ENCODE measurements around the gene CAMTA1. TPM values are rescaled to one million over a fixed set of nuclear protein-coding genes. Genes with fewer than 3 reads are reported as not detected.

Gene CAMTA1
- polyA plus RNA-seq, 1 donor from 2014 or later, result 162 TPM

DNA sequence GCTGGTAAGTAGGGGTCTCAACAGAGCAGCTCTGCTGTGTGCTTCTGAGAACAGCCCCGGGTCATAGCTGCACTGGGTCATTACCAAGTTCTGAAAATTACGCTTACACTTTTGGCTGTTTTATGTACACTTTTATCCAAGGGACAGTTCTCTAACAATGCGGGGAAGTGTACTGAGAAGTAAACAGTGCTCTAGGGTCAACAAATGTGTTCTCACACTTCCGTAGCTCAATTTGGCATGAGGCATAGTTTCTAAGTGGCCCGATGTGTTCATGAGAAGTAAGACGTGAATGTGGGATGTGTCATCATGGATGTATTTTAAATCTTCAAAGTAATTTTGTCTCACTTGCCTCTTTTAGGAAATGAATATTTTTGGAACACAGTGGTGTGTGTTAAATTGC lies 975.0 kb downstream of the CAMTA1 start:
- Histone ChIP-seq H3K27ac (ENCODE audit: low read length) (no peak overlapping the region), H3K4me3 (ENCODE audit: low read length) (no peak overlapping the region), H3K9me3 (ENCODE audit: low read length) (no peaks in the 10 kb centered on the region), H3F3A (ENCODE audit: insufficient read depth, low read length, poor library complexity, severe bottlenecking) (no peaks in the 10 kb centered on the region), H4K20me1 (ENCODE audit: insufficient read depth) (no peaks in the 10 kb centered on the region), H3K4me2 (ENCODE audit: low read length) (no peak overlapping the region), H3K9me2 (ENCODE audit: insufficient read depth, low read length) (no peaks in the 10 kb centered on the region), H3K27me3 (ENCODE audit: insufficient read depth, low read depth, low read length) (no peaks in the 10 kb centered on the region), H3K79me2 (replicated peaks; ENCODE audit: insufficient read depth, low read length) (no peaks in the 10 kb centered on the region), H3K36me3 (ENCODE audit: insufficient read depth, low read length) (peaks cover 15% of the 10 kb centered on the region), H2AFZ (ENCODE audit: low read depth, low read length) (no peak overlapping the region), H3K9ac (ENCODE audit: low read length) (no peak overlapping the region)
- TF ChIP-seq, protein P1, sequence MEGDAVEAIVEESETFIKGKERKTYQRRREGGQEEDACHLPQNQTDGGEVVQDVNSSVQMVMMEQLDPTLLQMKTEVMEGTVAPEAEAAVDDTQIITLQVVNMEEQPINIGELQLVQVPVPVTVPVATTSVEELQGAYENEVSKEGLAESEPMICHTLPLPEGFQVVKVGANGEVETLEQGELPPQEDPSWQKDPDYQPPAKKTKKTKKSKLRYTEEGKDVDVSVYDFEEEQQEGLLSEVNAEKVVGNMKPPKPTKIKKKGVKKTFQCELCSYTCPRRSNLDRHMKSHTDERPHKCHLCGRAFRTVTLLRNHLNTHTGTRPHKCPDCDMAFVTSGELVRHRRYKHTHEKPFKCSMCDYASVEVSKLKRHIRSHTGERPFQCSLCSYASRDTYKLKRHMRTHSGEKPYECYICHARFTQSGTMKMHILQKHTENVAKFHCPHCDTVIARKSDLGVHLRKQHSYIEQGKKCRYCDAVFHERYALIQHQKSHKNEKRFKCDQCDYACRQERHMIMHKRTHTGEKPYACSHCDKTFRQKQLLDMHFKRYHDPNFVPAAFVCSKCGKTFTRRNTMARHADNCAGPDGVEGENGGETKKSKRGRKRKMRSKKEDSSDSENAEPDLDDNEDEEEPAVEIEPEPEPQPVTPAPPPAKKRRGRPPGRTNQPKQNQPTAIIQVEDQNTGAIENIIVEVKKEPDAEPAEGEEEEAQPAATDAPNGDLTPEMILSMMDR (IDR thresholded peaks at IDR 0.05; ENCODE audit: poor library complexity, severe bottlenecking), result no peak
- no peak for TF ChIP-seq MXI1 (conservative IDR thresholded peaks at IDR 0.05; ENCODE audit: poor library complexity, severe bottlenecking)

GRCh38 chr1:7761103-7761502 lies 975.8 kb downstream of the CAMTA1 start:
- H2AFZ ChIP-seq (ENCODE audit: low read depth, low read length), result no peak overlapping the region
- H3K9ac ChIP-seq (ENCODE audit: low read length), result no peak overlapping the region
- H3F3A ChIP-seq (ENCODE audit: insufficient read depth, low read length, poor library complexity, severe bottlenecking), result no peaks in the 10 kb centered on the region
- H3K79me2 ChIP-seq (replicated peaks; ENCODE audit: insufficient read depth, low read length), result no peaks in the 10 kb centered on the region
- H3K9me2 ChIP-seq (ENCODE audit: insufficient read depth, low read length), result no peaks in the 10 kb centered on the region
- H3K27me3 ChIP-seq (ENCODE audit: insufficient read depth, low read depth, low read length), result no peaks in the 10 kb centered on the region
- TF ChIP-seq EZH2 (IDR thresholded peaks at IDR 0.05; ENCODE audit: borderline replicate concordance, insufficient read depth, low read length, poor library complexity, severe bottlenecking) (no peak), SMC3 (conservative IDR thresholded peaks at IDR 0.05; ENCODE audit: poor library complexity) (no peak), RAD21 (conservative IDR thresholded peaks at IDR 0.05) (no peak), MXI1 (conservative IDR thresholded peaks at IDR 0.05; ENCODE audit: poor library complexity, severe bottlenecking) (no peak), POLR2AphosphoS5 (IDR thresholded peaks at IDR 0.05) (no peak), REST (IDR thresholded peaks at IDR 0.05; ENCODE audit: borderline replicate concordance) (no peak), TAF1 (IDR thresholded peaks at IDR 0.05; ENCODE audit: low read depth) (no peak)
- no peaks in the 10 kb centered on the region for H3K9me3 ChIP-seq (ENCODE audit: low read length)
- no peak overlapping the region for H3K4me3 ChIP-seq (ENCODE audit: low read length)
- H3K36me3 ChIP-seq (ENCODE audit: insufficient read depth, low read length), result peaks cover 16% of the 10 kb centered on the region
- H4K20me1 ChIP-seq (ENCODE audit: insufficient read depth), result no peaks in the 10 kb centered on the region
- no peak overlapping the region for H3K4me2 ChIP-seq (ENCODE audit: low read length)
- no peak overlapping the region for H3K27ac ChIP-seq (ENCODE audit: low read length)

DNA sequence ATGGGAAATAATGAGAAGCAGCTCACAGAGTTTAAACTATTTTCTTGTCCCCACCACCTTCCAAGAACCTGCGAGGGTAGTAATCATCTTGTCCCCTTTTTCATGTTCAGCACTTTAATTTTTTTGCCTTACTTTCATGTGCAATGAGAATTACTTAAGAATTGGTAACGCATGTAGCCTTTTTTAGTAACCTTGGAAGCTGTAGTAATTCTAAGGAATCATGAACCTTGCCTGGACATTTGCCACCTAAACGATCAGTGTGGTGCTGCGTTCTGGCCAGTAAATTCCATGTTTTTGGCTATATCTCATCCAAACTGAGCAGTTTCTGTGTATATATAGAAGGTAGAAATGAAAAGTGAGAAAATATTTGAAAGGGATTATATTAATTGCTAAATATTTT lies 981.9 kb downstream of the CAMTA1 start:
- TF ChIP-seq EZH2 (IDR thresholded peaks at IDR 0.05; ENCODE audit: borderline replicate concordance, insufficient read depth, low read length, poor library complexity, severe bottlenecking) (no peak), SMC3 (conservative IDR thresholded peaks at IDR 0.05; ENCODE audit: poor library complexity) (no peak)

More for the DNA sequence above, 981.9 kb downstream of the CAMTA1 start:
- H3F3A ChIP-seq (ENCODE audit: insufficient read depth, low read length, poor library complexity, severe bottlenecking), result peaks cover 8% of the 10 kb centered on the region
- H3K36me3 ChIP-seq (ENCODE audit: insufficient read depth, low read length), result peaks cover 27% of the 10 kb centered on the region
- no peaks in the 10 kb centered on the region for H3K9me3 ChIP-seq (ENCODE audit: low read length)
- no peak overlapping the region for H3K4me3 ChIP-seq (ENCODE audit: low read length)
- no peak overlapping the region for H3K27ac ChIP-seq (ENCODE audit: low read length)
- peaks cover 2% of the 10 kb centered on the region for H3K27me3 ChIP-seq (ENCODE audit: insufficient read depth, low read depth, low read length)
- peaks cover 6% of the 10 kb centered on the region for H3K79me2 ChIP-seq (replicated peaks; ENCODE audit: insufficient read depth, low read length)
- no peak overlapping the region for H2AFZ ChIP-seq (ENCODE audit: low read depth, low read length)
- H4K20me1 ChIP-seq (ENCODE audit: insufficient read depth), result no peaks in the 10 kb centered on the region
- H3K9me2 ChIP-seq (ENCODE audit: insufficient read depth, low read length), result no peaks in the 10 kb centered on the region
- no peak overlapping the region for H3K9ac ChIP-seq (ENCODE audit: low read length)
- H3K4me2 ChIP-seq (ENCODE audit: low read length), result no peak overlapping the region

All from neural cell (in vitro differentiated cells).